Skin of body (tissue), 2 donors: Measurements from ENCODE around the gene PIGQ. TPM values are rescaled to one million over a fixed set of nuclear protein-coding genes. Genes with fewer than 3 reads are reported as not detected.

Source experiments
- DNase-seq: peaks from one replicate; lab custom pipeline; 2025; lab: John Stamatoyannopoulos, UW
- total RNA-seq: library from RNA; depleted of rRNA; stranded (reverse); fragments of >200 nt; gene quantifications from one replicate; pipeline ENCODE4 v1.2.3, GENCODE V29; 2014

Gene PIGQ
- total RNA-seq, 1 donor from 2014 or later = 10.4 TPM

GRCh38 chr16:600781-601180 lies 31.0 kb downstream of the PIGQ start:
- no peak for DNase-seq

- no peak for DNase-seq
These were observed 34.2 kb downstream of the PIGQ start for GRCh38 chr16:603933-604332.

GRCh38 chr16:606656-607307 lies 37.0 kb downstream of the PIGQ start:
- no peak for DNase-seq

GRCh38 chr16:608019-608418 lies 38.3 kb downstream of the PIGQ start:
- no peak for DNase-seq

- no peak for DNase-seq
These were observed 39.5 kb downstream of the PIGQ start for GRCh38 chr16:609316-609715.

GRCh38 chr16:609984-610383 lies 40.2 kb downstream of the PIGQ start:
- no peak for DNase-seq

- no peak for DNase-seq
These were observed 41.0 kb downstream of the PIGQ start for GRCh38 chr16:610513-611381.

- DNase-seq = no peak
These were observed 45.4 kb downstream of the PIGQ start for GRCh38 chr16:615122-615521.

- no peak for DNase-seq
These were observed 47.2 kb downstream of the PIGQ start for GRCh38 chr16:616733-617586.

GRCh38 chr16:617855-618254 lies 48.1 kb downstream of the PIGQ start:
- DNase-seq = no peak

- no peak for DNase-seq
These were observed 49.8 kb downstream of the PIGQ start for GRCh38 chr16:619476-620100.

GRCh38 chr16:620700-621525 lies 51.1 kb downstream of the PIGQ start:
- no peak for DNase-seq

GRCh38 chr16:621526-622105 lies 51.8 kb downstream of the PIGQ start:
- DNase-seq = no peak

GRCh38 chr16:622920-623280 lies 53.1 kb downstream of the PIGQ start:
- no peak for DNase-seq

GRCh38 chr16:624526-625070 lies 54.8 kb downstream of the PIGQ start:
- DNase-seq = no peak

- DNase-seq = no peak
These were observed 55.6 kb downstream of the PIGQ start for GRCh38 chr16:625117-625976.

- DNase-seq = no peak
These were observed 56.4 kb downstream of the PIGQ start for GRCh38 chr16:625977-626765.

- no peak for DNase-seq
These were observed 57.2 kb downstream of the PIGQ start for GRCh38 chr16:626787-627453.
